C1 segment of cervical spinal cord (tissue), 14 donors: ENCODE measurements around the gene GNPTAB.
"Not testable (repeated sequence)": the region's sequence is repeated elsewhere in the genome, so short reads cannot be mapped to it uniquely, and the experiment has no call there.

ENCODE experiments used
- DNase-seq, 14 donors: peaks; one replicate each; lab custom pipeline; 2025; lab: John Stamatoyannopoulos, UW

The GNPTAB gene

DNA sequence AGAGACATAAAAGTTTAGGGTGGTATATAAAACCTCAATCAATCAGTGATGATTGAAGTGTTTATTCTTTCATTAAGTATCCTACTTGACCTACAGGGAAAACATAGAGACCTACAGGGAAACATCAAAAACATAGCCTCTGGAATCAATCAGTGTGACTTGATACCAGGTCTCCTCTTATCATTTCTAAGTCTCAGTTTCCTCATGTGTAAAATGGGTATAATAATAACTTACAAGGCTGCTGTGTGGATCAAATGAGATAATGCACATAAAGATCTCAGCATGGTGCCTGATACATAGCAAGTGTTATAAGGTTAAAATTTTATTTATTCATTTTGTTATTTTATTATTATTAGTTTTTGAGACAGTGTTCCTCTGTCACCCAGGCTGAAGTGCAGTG, 22.2 kb upstream of the GNPTAB start:
- DNase-seq = no peak

DNA sequence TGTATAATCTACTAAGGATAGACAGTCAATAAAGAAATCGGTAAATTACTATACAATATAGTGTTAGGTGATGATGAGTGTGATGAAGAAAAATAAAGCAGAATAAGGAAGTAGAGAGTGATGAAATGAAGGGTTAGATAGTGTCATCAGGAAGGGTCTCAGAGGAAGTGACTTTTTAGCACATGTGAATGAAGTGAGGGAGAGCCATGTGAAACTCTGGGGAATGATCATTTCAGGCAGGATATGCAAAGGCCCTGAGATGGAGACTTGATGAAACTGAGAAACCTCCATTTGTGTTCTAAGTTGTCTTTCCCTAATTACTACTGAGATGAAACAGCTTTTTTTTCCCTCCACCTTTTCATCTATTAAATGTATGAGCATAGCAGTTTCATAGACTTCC, 19.4 kb upstream of the GNPTAB start:
- no peak for DNase-seq

DNA sequence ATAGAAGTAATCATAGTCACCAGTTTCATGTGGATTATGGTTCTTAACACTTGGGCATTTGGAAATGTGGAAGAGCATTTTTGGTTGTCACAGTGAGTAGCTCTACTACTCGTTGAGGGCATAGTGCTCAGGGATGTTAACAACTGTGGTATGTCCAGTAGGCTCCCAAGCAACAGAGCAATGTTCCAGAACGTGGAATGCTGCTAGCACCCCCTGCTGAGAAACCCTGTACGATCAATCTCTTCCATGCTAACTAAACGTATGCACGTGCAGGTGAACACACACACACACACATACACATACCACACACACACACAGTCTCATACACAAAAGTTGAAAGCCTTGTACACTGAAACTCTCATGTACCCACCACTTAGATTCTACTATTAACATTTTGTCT, 16.6 kb upstream of the GNPTAB start:
- DNase-seq = no peak

DNA sequence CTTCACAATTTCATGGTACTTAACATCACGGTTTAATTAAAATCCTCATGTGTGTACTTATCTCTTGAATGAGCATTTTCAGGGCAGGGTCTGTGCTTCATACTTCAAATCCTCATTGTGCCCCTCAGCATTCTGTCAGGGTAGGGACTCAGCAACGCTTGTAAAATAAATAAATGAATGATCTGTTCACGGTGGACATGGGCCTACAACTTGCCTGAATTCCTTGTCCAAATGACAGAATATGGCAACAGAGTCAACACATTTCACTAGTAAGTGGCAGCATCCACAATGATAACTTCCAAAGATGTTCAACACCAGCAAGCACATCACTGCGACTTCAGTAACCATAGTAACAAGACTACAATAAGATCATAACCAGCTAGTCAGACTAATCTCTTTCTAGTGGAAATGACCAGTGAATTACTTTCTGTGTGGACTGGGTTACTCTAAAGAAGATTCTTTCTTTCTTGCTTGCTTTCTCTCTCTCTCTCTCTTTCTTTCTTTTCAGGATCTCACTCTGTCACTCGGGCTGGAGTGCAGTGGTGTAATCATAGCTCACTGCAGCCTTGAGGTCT, 14.5 kb upstream of the GNPTAB start:
- no peak for DNase-seq

DNA sequence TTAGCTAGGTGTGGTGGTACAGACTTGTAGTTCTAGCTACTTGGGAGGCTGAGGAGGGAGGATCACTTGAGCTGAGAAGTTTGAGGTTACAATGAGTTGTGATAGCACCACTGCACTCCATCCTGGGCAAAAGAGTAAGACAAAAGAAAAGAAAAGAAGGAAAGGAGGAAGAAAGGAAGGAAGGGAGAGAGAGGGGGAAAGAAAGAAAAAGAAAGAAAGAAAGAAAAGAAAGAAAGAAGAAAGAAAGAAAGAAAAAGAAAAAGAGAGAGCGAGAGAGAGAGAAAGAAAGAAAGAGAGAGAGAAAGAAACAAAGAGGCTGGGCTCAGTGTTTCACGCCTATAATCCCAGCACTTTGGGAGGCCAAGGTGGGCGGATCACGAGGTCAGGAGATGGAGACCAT, 10.3 kb upstream of the GNPTAB start:
- no peak for DNase-seq

DNA sequence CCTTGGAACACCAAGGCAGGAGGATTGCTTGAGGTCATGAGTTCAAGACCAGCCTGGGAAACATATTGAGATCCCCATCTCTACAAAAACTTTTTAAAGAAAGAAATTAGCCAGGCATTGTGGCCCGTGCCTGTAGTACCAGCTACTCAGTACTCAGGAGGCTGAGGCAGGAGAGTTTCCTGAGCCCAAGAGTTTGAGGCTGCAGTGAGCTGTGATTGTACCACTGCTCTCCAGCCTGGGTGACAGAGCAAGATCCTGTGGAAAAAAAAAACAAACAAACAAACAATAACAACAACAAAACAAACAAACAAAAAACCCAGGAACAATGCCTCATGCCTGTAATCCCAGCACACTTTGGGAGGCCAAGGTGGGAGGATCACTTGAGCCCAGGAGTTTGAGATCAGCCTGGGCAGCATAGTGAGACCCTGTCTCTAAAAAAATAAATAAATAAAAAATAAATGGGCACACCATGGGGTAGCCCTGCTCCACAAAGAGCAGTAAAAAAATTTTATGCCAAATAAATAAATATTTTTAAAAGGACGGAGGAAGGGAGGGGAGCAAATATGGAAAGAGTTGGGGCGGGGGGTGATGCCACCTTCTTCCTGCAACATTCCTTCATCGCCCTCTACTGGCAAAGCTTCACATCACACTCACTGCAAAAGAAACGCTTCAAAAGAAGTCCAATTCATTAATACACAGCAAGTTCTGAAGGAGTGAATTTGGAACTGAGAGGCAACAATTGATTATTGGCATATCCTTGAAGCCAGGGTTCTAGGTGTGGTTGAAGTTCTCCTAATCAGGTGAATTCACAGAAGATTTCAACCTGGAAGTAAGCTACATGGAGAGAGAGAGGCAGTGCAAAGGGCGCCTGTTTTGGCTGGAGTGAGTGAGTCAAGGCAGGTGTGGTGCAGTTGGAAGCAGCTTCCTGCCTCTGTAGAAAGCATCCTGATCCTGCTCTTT, 8.8 kb upstream of the GNPTAB start:
- DNase-seq = peak in 9 of 14 donors; percentile 5 to 26 (median 16)

DNA sequence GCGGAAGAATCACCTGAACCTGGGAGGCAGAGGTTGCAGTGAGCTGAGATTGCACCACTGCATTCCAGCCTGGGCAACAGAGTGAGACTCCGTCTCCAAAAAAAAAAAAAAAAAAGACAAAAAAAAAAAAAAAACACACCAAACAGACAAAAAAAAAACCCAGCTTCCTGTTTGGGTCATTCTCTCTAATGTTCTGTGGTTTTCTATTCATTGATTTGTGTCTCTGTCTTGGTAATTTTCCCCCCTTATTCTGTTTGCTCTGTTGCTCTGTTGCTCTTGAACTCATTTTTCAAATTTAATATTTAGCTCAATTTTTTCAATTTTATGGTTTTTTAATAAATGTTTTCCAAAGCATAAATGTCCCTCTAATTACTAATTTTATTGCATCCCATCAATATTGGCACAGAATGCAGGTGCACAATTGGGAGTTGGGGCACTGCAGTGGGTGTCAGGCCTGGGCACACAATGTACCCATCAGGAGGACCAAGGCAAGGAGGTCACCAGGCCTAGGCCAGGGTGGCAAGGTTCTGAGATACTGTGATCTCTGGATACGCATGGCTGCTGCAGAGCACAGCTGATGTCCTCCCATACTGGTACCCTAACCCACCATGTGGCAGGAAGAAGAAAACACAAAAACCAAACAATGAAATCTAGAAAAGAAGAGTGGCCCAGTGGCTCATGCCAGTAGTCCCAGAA, 8.0 kb upstream of the GNPTAB start:
- DNase-seq = no peak

DNA sequence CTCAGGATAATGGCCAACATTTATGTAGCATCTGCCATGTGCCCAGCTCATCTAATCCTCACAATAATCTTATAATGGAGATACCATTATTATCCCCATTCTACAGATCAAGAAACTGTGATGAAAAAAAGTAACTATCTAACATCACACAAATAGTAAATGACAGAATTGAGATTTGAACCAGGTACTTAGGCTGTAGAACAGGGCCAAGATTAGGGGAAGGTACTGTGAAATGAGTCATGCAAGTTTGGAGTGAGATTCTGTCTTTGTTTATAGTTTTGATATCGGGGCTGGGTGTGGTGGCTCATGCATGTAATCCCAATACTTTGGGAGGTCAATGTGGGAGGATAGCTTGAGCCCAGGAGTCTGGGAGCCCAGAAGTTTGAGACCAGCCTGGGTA, 1.3 kb upstream of the GNPTAB start:
- no peak for DNase-seq

DNA sequence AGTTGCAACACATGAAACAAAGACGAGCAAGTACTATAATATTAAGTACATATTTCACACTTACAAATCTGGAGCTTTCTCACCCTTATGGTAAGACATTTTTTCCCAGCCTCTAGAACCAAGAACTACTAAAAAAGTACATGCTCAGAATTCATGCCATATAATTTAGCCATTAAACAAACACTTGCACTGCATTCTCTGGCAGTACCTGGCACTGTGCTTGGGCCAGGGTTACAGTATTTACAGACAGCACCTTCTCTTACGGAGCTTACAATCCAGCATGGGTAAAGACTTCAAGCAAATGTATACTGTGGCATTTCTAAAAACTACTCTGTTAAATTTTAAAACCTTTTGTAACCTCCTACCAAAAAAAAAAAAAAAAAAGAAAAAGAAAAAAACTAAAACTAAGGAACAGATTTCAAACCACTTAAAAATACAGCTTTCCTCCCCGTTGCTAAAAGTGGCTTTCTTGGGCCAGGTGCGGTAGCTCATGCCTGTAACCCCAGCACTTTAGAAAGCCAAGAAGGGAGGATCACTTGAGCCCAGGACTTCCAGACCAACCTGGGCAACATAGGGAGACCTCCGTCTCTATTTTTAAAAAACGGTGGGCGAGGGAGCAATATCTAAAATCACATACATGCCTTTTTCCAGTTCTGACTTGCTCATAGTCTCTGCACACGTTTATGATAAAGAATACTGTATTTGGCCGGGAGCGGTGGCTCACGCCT, 956 bp downstream of the GNPTAB start:
- DNase-seq = peak in 1 of 14 donors; percentile 50

DNA sequence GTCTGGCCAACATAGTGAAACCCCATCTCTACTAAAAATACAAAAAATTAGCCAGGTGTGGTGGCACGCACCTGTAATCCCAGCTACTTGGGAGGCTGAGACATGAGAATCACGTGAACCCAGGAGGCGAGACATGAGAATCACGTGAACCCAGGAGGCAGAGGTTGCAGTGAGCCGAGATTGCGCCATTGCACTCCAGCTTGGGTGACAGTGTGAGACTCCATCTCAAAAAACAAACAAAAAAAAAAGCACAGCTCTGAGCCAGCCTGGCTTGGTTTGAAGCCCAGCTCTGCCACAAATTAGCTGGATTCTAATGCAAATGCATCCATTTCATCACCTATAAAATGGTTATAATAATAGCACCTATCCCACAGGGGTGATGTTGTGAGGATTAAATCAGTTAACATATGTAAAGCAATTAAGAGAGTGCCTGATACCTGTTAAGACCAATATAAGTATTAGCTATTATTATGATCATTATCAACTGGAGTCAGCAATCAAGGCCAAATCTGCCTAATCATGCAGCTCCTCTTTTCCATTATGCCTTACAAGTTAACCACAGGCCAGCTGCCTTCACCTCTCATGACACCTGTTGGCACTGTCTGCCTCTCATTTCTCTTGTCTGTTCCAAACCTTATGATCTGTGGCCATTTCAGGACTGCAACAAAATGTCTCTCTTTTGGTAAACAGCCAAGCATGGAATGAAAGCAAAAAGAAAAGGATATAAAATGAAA, 2.1 kb downstream of the GNPTAB start:
- DNase-seq = no peak

DNA sequence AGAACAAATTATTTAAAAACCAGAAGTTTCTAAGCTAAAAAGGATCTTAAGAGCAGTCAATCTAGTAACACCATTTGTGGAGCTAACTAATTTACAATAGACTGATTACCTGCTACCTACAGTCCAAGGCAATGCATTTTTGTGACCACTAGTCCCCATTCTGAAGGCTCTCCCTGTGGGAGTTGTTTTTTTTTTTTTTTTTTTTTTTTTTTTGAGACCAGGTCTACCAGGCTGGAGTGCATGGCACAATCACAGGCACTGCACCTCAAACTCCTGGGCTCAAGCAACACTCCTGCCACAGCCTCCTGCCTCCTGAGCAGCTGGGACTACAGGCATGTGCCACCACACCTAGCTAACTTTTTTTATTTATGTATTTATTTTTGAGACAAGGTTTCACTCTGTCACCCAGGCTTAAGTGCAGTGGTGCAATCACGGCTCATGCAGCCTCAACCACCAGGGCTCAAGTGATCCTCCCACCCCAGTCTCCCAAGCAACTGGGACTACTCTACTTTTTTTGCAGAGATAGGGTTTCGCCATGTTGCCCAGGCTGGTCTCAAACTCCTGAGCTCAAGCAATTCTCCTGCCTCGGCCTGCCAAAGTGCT, 3.9 kb downstream of the GNPTAB start:
- no peak for DNase-seq

DNA sequence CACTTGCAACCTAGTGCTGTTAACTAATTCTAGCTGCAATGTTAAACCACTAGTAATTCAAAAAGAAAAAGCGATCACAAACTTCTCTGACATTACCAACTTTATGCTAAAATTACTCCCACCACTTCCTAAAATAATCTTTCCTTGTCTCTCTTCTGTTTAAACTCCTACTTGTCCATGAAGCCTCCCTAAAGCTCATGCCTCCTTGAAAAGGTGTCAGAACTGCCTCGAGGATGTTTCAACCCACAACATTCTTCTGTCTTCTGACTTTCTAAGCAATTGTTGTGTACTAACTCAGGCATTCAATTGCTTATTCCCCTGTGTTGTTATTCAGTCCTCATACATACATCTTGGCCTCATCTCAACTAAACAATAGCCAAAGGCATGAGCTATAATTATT, 5.9 kb downstream of the GNPTAB start:
- no peak for DNase-seq

DNA sequence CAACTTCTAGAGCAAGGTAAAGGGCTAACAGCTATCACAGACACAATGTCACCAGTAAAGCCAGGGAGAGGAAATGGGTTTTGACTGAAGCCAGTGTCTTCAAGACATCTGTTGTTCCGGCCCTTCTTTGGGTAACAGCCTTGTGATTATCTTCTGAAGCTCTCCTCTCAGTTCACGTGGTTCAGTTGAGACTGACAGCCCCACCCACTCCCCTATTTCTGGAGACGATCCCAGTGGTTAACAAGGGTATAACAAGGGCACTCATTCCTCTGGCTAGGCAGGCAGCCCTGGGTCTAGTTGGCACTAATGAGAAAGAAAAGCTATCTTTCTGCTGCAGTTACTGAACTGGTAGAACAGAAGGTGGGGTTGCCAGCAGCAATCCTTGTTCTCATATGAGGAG, 6.9 kb downstream of the GNPTAB start:
- peak in 10 of 14 donors; percentile 5 to 46 (median 20) for DNase-seq

DNA sequence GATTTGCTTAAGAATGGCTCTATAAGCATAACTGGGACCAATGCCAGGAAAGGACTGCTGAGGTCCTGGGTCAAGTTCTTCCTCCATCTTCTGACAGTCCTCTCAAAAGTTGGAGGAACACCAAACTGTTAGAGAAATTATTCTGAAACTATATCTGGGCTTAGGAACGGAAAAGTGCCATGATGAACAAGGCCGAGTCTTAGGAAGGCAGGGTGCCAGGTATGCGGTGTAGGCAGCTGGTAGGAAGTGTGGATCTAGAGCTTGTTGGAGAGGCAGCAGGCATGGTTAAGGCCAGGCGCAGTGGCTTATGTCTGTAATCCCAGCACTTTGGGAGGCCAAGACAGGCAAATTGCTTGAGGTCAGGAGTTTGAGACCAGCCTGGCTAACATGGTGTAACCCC, 7.7 kb downstream of the GNPTAB start:
- DNase-seq = no peak

DNA sequence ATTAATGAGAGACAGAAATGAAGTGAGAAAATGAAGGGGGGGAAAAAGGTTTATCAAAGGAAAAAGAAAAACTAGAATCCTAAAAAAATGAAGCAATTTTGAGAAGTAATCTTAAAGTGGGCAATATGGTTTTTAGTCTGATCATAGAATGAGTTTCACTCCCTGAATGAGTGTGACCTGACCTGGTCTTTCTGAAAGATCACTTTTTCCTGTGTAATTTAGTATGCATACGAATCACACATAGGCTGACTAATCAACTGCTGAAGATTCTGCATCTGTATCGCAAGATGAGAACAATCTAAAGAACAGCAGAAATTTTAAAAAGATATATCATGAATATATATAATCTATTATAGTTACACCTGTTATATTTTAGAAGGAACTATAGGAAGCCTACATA, 11.3 kb downstream of the GNPTAB start:
- DNase-seq = no peak

DNA sequence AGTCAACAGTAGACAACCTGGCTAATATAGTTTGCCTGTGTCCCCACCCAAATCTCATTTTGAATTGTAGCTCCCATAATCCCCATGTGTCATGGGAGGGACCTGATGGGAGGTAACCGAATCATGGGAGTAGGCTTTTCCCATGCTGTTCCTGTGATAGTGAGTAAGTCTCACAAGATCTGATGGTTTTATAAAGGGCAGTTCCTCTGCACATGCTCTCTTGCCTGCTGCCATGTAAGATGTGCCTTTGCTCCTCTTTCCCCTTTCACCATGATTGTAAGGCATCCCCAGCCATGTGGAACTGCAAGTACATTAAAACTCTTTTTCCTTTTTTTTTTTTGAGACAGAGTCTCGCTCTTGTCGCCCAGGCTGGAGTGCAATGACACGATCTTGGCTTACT, 12.1 kb downstream of the GNPTAB start:
- not testable (repeated sequence) for DNase-seq

DNA sequence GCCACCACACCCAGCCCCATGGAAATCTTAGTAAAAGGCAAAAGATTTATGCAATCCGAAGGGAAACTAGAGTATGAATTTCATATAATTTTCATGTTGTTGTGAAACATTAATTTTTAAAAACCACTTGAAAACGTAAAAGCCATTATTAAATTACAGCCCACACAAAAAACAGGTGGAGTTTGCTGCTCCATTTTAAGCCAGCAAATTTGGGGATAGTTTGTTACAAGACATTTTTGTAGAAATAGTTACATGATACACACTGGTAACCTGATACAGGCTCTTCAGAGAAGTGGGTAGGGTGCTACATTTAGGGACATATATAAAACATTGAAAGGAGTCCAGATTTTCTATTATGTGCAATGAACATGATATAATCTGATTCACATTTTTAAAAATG, 17.6 kb downstream of the GNPTAB start:
- no peak for DNase-seq

DNA sequence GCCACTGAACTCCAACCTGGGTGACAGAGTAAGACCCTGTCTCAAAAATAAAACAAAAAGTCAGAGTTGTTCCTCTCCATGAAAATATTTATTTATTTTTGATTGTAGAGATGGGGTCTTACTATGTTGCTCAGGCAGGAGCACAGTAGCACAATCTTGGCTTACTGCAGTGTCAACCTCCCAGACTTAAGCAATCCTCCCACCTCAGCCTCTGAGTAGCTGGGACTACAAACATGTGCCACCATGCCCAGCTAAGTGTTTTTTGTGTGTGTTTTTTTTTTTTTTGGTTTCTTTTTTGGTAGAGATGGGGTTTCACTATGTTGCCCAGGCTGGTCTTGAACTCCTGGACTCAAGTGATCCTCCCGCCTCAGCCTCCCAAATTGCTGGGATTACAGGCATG, 18.0 kb downstream of the GNPTAB start:
- not testable (repeated sequence) for DNase-seq

DNA sequence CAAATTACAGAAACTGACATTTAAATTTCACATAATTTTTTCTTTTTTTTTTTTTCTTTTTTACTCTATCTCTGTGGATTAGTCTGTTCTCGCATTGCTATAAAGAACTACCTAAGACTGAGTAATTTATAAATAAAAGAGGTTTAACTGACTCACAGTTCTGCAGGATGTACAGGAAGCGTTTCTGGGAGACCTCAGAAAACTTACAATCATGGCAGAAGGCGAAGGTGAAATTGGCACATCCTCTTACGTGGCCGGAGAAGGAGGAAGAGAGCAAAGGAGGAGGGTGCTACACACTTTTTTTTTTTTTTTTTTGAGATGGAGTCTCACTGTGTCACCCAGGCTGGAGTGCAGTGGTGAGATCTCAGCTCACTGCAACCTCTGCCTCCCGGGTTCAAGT, 19.4 kb downstream of the GNPTAB start:
- DNase-seq = not testable (repeated sequence)

DNA sequence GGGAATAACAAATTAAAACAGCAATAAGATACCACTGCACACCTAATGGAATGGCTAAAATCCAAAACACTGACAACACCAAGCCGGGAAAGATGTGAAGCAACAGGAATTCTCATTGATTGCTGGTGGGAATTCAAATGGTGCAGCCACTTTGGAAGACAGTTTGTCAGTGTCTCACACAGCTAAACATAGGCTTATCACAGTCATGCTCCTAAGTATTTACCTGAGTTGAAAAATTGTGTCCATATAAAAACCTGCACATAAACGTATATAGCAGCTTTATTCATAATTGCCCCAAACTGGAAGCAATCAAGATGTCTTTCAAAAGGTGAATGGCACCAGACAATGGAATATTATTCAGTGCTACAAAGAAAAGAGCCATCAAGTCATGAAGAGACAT, 21.6 kb downstream of the GNPTAB start:
- no peak for DNase-seq

DNA sequence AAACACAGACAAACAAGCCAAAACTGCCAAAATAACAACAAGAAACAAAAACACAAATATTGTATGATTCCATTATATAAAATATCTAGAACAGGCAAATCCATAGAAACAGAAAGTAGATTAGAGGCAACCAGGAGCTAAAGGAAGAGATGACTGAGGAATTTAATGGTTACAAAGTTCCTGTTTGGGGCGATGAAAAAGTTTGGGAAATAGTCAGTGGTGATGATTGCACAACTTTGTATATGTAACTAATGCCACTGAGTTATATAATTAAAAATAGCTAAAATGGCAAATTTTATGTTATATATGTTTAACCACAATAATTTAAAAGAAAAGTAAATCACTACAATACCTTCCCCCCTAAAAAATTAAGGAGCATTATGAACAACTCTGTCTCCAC, 24.5 kb downstream of the GNPTAB start:
- DNase-seq = no peak
